Sigmoid colon (tissue), 7 donors: ENCODE measurements around the gene PTPN6. TPM values are rescaled to one million over a fixed set of nuclear protein-coding genes. Genes with fewer than 3 reads are reported as not detected.
A peak's percentile ranks its signal among the peaks of the same experiment; 100 is the strongest.

ENCODE experiments used
- DNase-seq: peaks from one replicate; pipeline ENCODE4 v3.0.0-alpha.2; 2019
- H3K27ac ChIP-seq, 4 donors: fragments of 200-600 bp; sonication (generic); one replicate each; pipeline ENCODE4 v1.5.1; 2016 to 2019; ENCODE audit warnings: mild to moderate bottlenecking in 1 of 4
- H3K27me3 ChIP-seq, 3 donors: fragments of 200-600 bp; sonication (generic); one replicate each; pipeline ENCODE4 v1.5.1; 2019; ENCODE audit warnings: mild to moderate bottlenecking in 1 of 3
- H3K36me3 ChIP-seq, 4 donors: fragments of 200-600 bp; sonication (generic); one replicate each; pipeline ENCODE4 v1.5.1; 2016 to 2019
- H3K4me1 ChIP-seq, 4 donors: fragments of 200-600 bp; sonication (generic); one replicate each; pipeline ENCODE4 v1.5.1; 2017 to 2019
- H3K4me3 ChIP-seq, 4 donors: fragments of 200-600 bp; sonication (generic); one replicate each; pipeline ENCODE4 v1.5.1; 2017 to 2019; ENCODE audit warnings: mild to moderate bottlenecking in 2 of 4, moderate library complexity in 1 of 4
- H3K9me3 ChIP-seq, 4 donors: fragments of 200-600 bp in 3 of 4; sonication (generic) in 3 of 4; one replicate each; pipeline versions ENCODE4 v1.5.1 to v1.6.1; 2013 to 2019
- EP300 ChIP-seq, 4 donors: sonication (generic); formaldehyde crosslinking; IDR thresholded peaks; one replicate each; pipeline ENCODE4 v1.6.1; 2017; ENCODE audit warnings: antibody characterized with exemption in 4 of 4
- POLR2A ChIP-seq, 2 donors: fragments of 450-650 bp; IDR thresholded peaks; one replicate each; pipeline ENCODE4 v1.6.1; 2016; ENCODE audit warnings: antibody characterized with exemption in 2 of 2, mild to moderate bottlenecking in 2 of 2, moderate library complexity in 2 of 2
- POLR2AphosphoS5 ChIP-seq, 4 donors: sonication (generic); formaldehyde crosslinking; IDR thresholded peaks; one replicate each; pipeline ENCODE4 v1.6.1; 2017; ENCODE audit warnings: antibody characterized with exemption in 4 of 4
- WGBS, 2 donors: extraction: QIAGEN DNeasy Blood & Tissue Kit; methylation state at CpG; one replicate each; pipeline ENCODE4 v1.1.7; 2013; 5-methylcytosine and 5-hydroxymethylcytosine counted together
- intact Hi-C: fragments of 100-400 bp; cut with DNase I; formaldehyde crosslinking; loops from one replicate; pipeline ENCODE4 v1.15.1; 2023
- polyA plus RNA-seq, 3 donors: library from polyadenylated mRNA; stranded (reverse); fragments of 200-250 nt; gene quantifications; one replicate each; pipeline ENCODE4 v1.2.3, GENCODE V29; 2013
- total RNA-seq, 4 donors: library from RNA; depleted of rRNA; stranded (reverse); fragments of >200 nt; gene quantifications; one replicate each; pipeline ENCODE4 v1.1.0, GENCODE V29; 2016
- TF ChIP-seq, protein P1 (sequence below), 4 experiments: fragments of 450-650 bp in 3 of 4; fragments of 200-600 bp in 1 of 4; IDR thresholded peaks; one replicate each; pipeline ENCODE4 v1.5.1; 2016 to 2019; ENCODE audit warnings: antibody characterized with exemption in 4 of 4, mild to moderate bottlenecking in 3 of 4, moderate library complexity in 2 of 4
- donor health status: healthy with polysubstance abuse.
- donor health status: Bipolar disorder and iron deficiency.
- donor health status: healthy.

Gene PTPN6
- total and polyA plus RNA-seq, 7 donors: 5.3 to 92.4 (median 13.6) TPM

DNA sequence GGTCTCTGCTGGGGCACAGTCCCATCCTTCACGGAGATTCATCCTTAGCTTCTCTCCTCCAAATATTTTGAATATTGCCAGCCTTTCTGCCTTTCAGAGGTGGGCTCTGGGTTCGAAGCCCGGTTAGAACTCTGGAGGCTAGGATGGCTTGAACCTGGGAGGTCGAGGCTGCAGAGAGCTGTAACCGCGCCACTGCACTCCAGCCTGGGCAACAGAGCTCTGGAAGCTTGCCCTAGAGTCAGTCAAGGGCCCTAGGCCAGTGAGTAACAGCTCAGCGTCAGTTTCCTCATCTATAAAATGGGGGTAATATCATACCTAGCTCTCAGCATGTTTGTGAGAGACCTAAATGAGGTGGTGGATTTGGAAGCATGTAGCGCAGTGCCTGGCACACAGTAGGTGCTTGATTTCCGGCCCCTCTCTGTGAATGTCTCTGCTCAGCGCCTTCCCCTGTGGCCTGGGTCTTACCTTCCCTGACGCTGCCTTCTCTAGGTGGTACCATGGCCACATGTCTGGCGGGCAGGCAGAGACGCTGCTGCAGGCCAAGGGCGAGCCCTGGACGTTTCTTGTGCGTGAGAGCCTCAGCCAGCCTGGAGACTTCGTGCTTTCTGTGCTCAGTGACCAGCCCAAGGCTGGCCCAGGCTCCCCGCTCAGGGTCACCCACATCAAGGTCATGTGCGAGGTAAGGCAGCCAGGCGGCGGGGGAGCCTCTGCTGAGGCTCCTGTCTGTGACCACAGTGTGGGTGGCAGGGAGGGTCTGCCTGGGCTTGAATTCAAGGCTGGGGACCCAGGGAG lies 3.4 kb downstream of the PTPN6 start:
- intact Hi-C loops: no loop called here
- Histone ChIP-seq H3K27ac (peak overlapping the region in 1 of 4 donors; percentile 60), H3K9me3 (no peaks in the 10 kb centered on the region), H3K27me3 (no peaks in the 10 kb centered on the region), H3K4me3 (peak overlapping the region in 2 of 4 donors; percentile 31 to 48), H3K36me3 (no peaks in the 10 kb centered on the region), H3K4me1 (peaks cover 0 to 10% (median 2%) of the 10 kb centered on the region in 4 donors)
- no peak for DNase-seq
- TF ChIP-seq POLR2AphosphoS5 (IDR thresholded peaks at IDR 0.05): no peak
- TF ChIP-seq POLR2A (IDR thresholded peaks at IDR 0.05): no peak
- TF ChIP-seq EP300 (IDR thresholded peaks at IDR 0.05): no peak
- TF ChIP-seq, protein P1, sequence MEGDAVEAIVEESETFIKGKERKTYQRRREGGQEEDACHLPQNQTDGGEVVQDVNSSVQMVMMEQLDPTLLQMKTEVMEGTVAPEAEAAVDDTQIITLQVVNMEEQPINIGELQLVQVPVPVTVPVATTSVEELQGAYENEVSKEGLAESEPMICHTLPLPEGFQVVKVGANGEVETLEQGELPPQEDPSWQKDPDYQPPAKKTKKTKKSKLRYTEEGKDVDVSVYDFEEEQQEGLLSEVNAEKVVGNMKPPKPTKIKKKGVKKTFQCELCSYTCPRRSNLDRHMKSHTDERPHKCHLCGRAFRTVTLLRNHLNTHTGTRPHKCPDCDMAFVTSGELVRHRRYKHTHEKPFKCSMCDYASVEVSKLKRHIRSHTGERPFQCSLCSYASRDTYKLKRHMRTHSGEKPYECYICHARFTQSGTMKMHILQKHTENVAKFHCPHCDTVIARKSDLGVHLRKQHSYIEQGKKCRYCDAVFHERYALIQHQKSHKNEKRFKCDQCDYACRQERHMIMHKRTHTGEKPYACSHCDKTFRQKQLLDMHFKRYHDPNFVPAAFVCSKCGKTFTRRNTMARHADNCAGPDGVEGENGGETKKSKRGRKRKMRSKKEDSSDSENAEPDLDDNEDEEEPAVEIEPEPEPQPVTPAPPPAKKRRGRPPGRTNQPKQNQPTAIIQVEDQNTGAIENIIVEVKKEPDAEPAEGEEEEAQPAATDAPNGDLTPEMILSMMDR (IDR thresholded peaks at IDR 0.05): no peak
- 78 to 89% methylated on average over 21 of the region's 21 CpGs for whole genome bisulfite sequencing, 2 donors

- WGBS, 2 donors: 83 to 90% methylated on average over 22 of the region's 22 CpGs
- H3K27ac ChIP-seq: no peak overlapping the region
- no peaks in the 10 kb centered on the region for H3K36me3 ChIP-seq
- H3K9me3 ChIP-seq: no peaks in the 10 kb centered on the region
- DNase-seq: peak; percentile 60
- TF ChIP-seq EP300 (IDR thresholded peaks at IDR 0.05) (no peak), POLR2AphosphoS5 (IDR thresholded peaks at IDR 0.05) (no peak), POLR2A (IDR thresholded peaks at IDR 0.05) (no peak)
- TF ChIP-seq, protein P1 (IDR thresholded peaks at IDR 0.05): no peak
- no peak overlapping the region for H3K4me3 ChIP-seq
- no peaks in the 10 kb centered on the region for H3K27me3 ChIP-seq
- intact Hi-C loops: no loop called here
- peaks cover 0 to 12% (median 4%) of the 10 kb centered on the region in 4 donors for H3K4me1 ChIP-seq
These were observed 4.2 kb downstream of the PTPN6 start for GRCh38 chr12:6955108-6956020.

- H3K27ac ChIP-seq: no peak overlapping the region
These were observed 5.0 kb downstream of the PTPN6 start for GRCh38 chr12:6956021-6956727.

GRCh38 chr12:6957151-6957701 lies 6.1 kb downstream of the PTPN6 start:
- intact Hi-C loops: no loop called here
- 83 to 88% methylated on average over 20 of the region's 20 CpGs for WGBS, 2 donors
- peak; percentile 62 for DNase-seq
- Histone ChIP-seq H3K4me3 (no peak overlapping the region), H3K27ac (no peak overlapping the region), H3K9me3 (no peaks in the 10 kb centered on the region), H3K4me1 (peaks cover 0 to 30% (median 21%) of the 10 kb centered on the region in 4 donors), H3K36me3 (no peaks in the 10 kb centered on the region), H3K27me3 (no peaks in the 10 kb centered on the region)
- TF ChIP-seq, protein P1 (IDR thresholded peaks at IDR 0.05): no peak
- TF ChIP-seq EP300 (IDR thresholded peaks at IDR 0.05) (no peak), POLR2A (IDR thresholded peaks at IDR 0.05) (no peak), POLR2AphosphoS5 (IDR thresholded peaks at IDR 0.05) (no peak)

More at GRCh38 chr12:6956021-6956727, 5.0 kb downstream of the PTPN6 start:
- Histone ChIP-seq H3K9me3 (no peaks in the 10 kb centered on the region), H3K4me1 (peaks cover 0 to 19% (median 10%) of the 10 kb centered on the region in 4 donors), H3K4me3 (no peak overlapping the region), H3K27me3 (no peaks in the 10 kb centered on the region), H3K36me3 (no peaks in the 10 kb centered on the region)
- WGBS, 2 donors: 81 to 84% methylated on average over 28 of the region's 28 CpGs
- DNase-seq: peak; percentile 64
- intact Hi-C loops: no loop called here
- TF ChIP-seq POLR2A (IDR thresholded peaks at IDR 0.05): no peak
- TF ChIP-seq, protein P1 (IDR thresholded peaks at IDR 0.05): no peak
- no peak for TF ChIP-seq POLR2AphosphoS5 (IDR thresholded peaks at IDR 0.05)
- TF ChIP-seq EP300 (IDR thresholded peaks at IDR 0.05): no peak
